HCT116 (cell line): ENCODE results near the gene ZNF282.

Experiments
- CEBPB ChIP-seq: IDR thresholded peaks from 2 replicates; pipeline ENCODE4 v1.6.1; 2012; ENCODE audit warnings: low read depth
- CTCF ChIP-seq, 3 experiments: fragments of 200-600 bp in 1 of 3; sonication (generic) in 1 of 3; IDR thresholded peaks in 2 of 3; conservative IDR thresholded peaks in 1 of 3; 2 replicates each; pipeline ENCODE4 v1.5.1; 2012 to 2017; ENCODE audit warnings: low read depth in 2 of 3, low read length in 2 of 3, antibody characterized with exemption in 1 of 3, borderline replicate concordance in 1 of 3, control low read depth in 1 of 3, mild to moderate bottlenecking in 1 of 3, mixed read lengths in 1 of 3, mixed run types in 1 of 3, moderate library complexity in 1 of 3; ENCODE audit not compliant: insufficient read depth in 1 of 3
- EZH2 ChIP-seq: fragments of 200-600 bp; sonication (generic); IDR thresholded peaks from 2 replicates; pipeline ENCODE4 v1.6.1; 2017; ENCODE audit warnings: antibody characterized with exemption, mixed run types
- JUND ChIP-seq: IDR thresholded peaks from 2 replicates; pipeline ENCODE4 v1.6.1; 2012
- POLR2A ChIP-seq: IDR thresholded peaks from 2 replicates; pipeline ENCODE4 v1.7.0; 2011; ENCODE audit warnings: borderline replicate concordance; ENCODE audit not compliant: insufficient read depth, insufficient read length; ENCODE audit errors: extremely low read depth
- POLR2AphosphoS5 ChIP-seq: IDR thresholded peaks from 2 replicates; pipeline ENCODE4 v1.6.1; 2011; ENCODE audit warnings: mild to moderate bottlenecking, low read depth, low read length, moderate library complexity

DNA sequence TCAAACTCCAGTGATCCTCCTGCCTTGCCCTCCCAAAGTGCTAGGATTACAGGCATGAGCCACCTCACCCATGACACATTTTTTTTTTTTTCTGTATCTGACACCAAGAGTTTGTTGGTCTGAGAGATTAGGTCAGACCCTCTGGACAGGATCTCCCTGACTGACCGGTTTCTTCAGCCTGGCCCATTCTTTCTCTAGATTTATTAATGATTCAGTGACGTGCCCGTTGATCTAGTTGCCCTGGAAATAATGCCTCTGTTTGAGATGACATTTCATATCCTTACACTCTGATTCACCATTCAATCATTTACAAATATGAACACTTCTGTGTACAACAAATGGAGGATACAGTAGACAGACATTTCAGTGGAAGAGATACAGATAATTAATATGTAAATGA is 42.7 kb downstream of the ZNF282 start:
- TF ChIP-seq POLR2A (no peak), POLR2AphosphoS5 (no peak), JUND (no peak), CTCF (IDR thresholded peaks at IDR 0.05 in 2 of 3, conservative IDR thresholded peaks at IDR 0.05 in 1 of 3; ENCODE audit: borderline replicate concordance in 1 of 3, insufficient read depth in 1 of 3, low read depth in 2 of 3, low read length in 2 of 3) (no peak), EZH2 (no peak), CEBPB (no peak)
